A673 (cell line): ENCODE data around the gene MEGF8. TPM values are rescaled to one million over a fixed set of nuclear protein-coding genes. Genes with fewer than 3 reads are reported as not detected.

Experiments used
- BruUV-seq: library from RNA; stranded (reverse); fragments of 400-500 nt; replicated peaks from 2 replicates; lab custom pipeline; 2021; lab: Mats Ljungman, UMichigan
- CTCF ChIA-PET: fragments of 300-600 bp; sonication (Branson Sonifier 250); formaldehyde crosslinking; loops from one replicate; lab custom pipeline; 2022; ENCODE audit warnings: antibody characterized with exemption; lab: Charles Lee
- POLR2A ChIA-PET: fragments of 300-600 bp; sonication (Branson Sonifier 250); formaldehyde crosslinking; loops from one replicate; lab custom pipeline; 2022; ENCODE audit warnings: antibody characterized with exemption; ENCODE audit not compliant: low non-redundant PET; lab: Charles Lee
- DNase-seq: peaks from one replicate; pipeline ENCODE4 v3.0.0-alpha.2; 2015; ENCODE audit warnings: low spot score
- H3K27ac ChIP-seq: fragments of 200-600 bp; sonication (generic); 2 replicates; pipeline ENCODE4 v1.5.1; 2016; ENCODE audit warnings: mixed run types, low read depth, mild to moderate bottlenecking, mixed read lengths, antibody characterized with exemption, low read length; ENCODE audit not compliant: poor library complexity, severe bottlenecking
- H3K27me3 ChIP-seq: fragments of 200-600 bp; sonication (generic); replicated peaks from 2 replicates; pipeline ENCODE4 v1.6.1; 2017; ENCODE audit warnings: mixed run types, low read depth, mild to moderate bottlenecking, mixed read lengths, antibody characterized with exemption, low read length; ENCODE audit not compliant: insufficient read depth, poor library complexity
- H3K36me3 ChIP-seq: fragments of 200-600 bp; sonication (generic); 2 replicates; pipeline ENCODE4 v1.6.1; 2016; ENCODE audit warnings: mixed run types, mild to moderate bottlenecking, mixed read lengths, antibody characterized with exemption, low read length; ENCODE audit not compliant: insufficient read depth, poor library complexity, severe bottlenecking
- H3K4me1 ChIP-seq: fragments of 200-600 bp; sonication (generic); 2 replicates; pipeline ENCODE4 v1.6.1; 2017; ENCODE audit warnings: mixed run types, mild to moderate bottlenecking, mixed read lengths, antibody characterized with exemption, low read length; ENCODE audit not compliant: insufficient read depth, poor library complexity, severe bottlenecking
- H3K4me3 ChIP-seq: fragments of 200-600 bp; sonication (generic); 2 replicates; pipeline ENCODE4 v1.5.1; 2016; ENCODE audit warnings: low read depth, mixed run types, mild to moderate bottlenecking, mixed read lengths, low read length; ENCODE audit not compliant: poor library complexity, severe bottlenecking
- H3K9me3 ChIP-seq: fragments of 200-600 bp; sonication (generic); 2 replicates; pipeline ENCODE4 v1.6.1; 2016; ENCODE audit warnings: mixed run types, low read depth, mild to moderate bottlenecking, mixed read lengths, antibody characterized with exemption, low read length; ENCODE audit not compliant: poor library complexity, severe bottlenecking
- CTCF ChIP-seq: fragments of 300-800, 200-600 bp; sonication (generic); conservative IDR thresholded peaks from 2 replicates; pipeline ENCODE4 v1.5.1; 2017; ENCODE audit warnings: low read depth, mild to moderate bottlenecking, antibody characterized with exemption, low read length, moderate library complexity, mixed read lengths
- EZH2 ChIP-seq: fragments of 200-600 bp; sonication (generic); IDR thresholded peaks from 2 replicates; pipeline ENCODE4 v1.6.1; 2017; ENCODE audit warnings: borderline replicate concordance, low read depth, mild to moderate bottlenecking, mixed read lengths, antibody characterized with exemption, low read length; ENCODE audit not compliant: poor library complexity, severe bottlenecking
- intact Hi-C: fragments of 100-400 bp; cut with micrococcal nuclease; formaldehyde crosslinking; loops from one replicate; pipeline ENCODE4 v1.10.0; 2022; ENCODE audit not compliant: unreplicated experiment
- total RNA-seq: library from RNA; stranded (reverse); gene quantifications from 2 replicates; pipeline ENCODE4 v1.2.3, GENCODE V29; 2021

The MEGF8 gene
- total RNA-seq, 1 experiment from 2014 or later: 28.5 TPM

GRCh38 chr19:42313840-42314755 lies 11.3 kb upstream of the MEGF8 start:
- no peak for DNase-seq
- H3K27me3 ChIP-seq: no peaks in the 10 kb centered on the region
- POLR2A ChIA-PET: no interaction called here
- CTCF ChIA-PET: no interaction called here
- intact Hi-C loops: no loop called here
- no peak overlapping the region for H3K27ac ChIP-seq
- peak overlapping the region; percentile 66 for H3K4me3 ChIP-seq
- no peak for TF ChIP-seq EZH2
- no peak for TF ChIP-seq CTCF
- H3K9me3 ChIP-seq: no peaks in the 10 kb centered on the region
- no peaks in the 10 kb centered on the region for H3K36me3 ChIP-seq
- BruUV-seq: no TSS peak
- H3K4me1 ChIP-seq: no peaks in the 10 kb centered on the region

- ChIA-PET POLR2A (no interaction called here), CTCF (no interaction called here)
- BruUV-seq: no TSS peak
- no peaks in the 10 kb centered on the region for H3K27me3 ChIP-seq
- H3K36me3 ChIP-seq: no peaks in the 10 kb centered on the region
- TF ChIP-seq EZH2 (no peak), CTCF (no peak)
- H3K27ac ChIP-seq: no peak overlapping the region
- H3K4me1 ChIP-seq: no peaks in the 10 kb centered on the region
- no peak for DNase-seq
- no peaks in the 10 kb centered on the region for H3K9me3 ChIP-seq
- H3K4me3 ChIP-seq: no peak overlapping the region
- intact Hi-C loops: no loop called here
Measured at GRCh38 chr19:42315024-42315423, 10.4 kb upstream of the MEGF8 start.

GRCh38 chr19:42316223-42317211 lies 8.9 kb upstream of the MEGF8 start:
- Histone ChIP-seq H3K36me3 (no peaks in the 10 kb centered on the region), H3K4me1 (no peaks in the 10 kb centered on the region), H3K27ac (no peak overlapping the region), H3K9me3 (no peaks in the 10 kb centered on the region), H3K27me3 (no peaks in the 10 kb centered on the region), H3K4me3 (no peak overlapping the region)
- intact Hi-C loops: no loop called here
- no TSS peak for BruUV-seq
- no peak for DNase-seq
- POLR2A ChIA-PET: no interaction called here
- CTCF ChIA-PET: no interaction called here
- no peak for TF ChIP-seq CTCF
- TF ChIP-seq EZH2: no peak
